ENCODE results near the gene MINAR2.

MINAR2 gene

GRCh38 chr5:129771058-129771838 is 23.4 kb downstream of the MINAR2 start:
- DNase-seq (ENCODE audit: low read depth): peak; percentile 12

- DNase-seq (ENCODE audit: low read depth): no peak
Measured at GRCh38 chr5:129773376-129773775, 25.5 kb downstream of the MINAR2 start.

GRCh38 chr5:129781594-129781993 is 33.7 kb downstream of the MINAR2 start:
- DNase-seq (ENCODE audit: low read depth): no peak

GRCh38 chr5:129803403-129803802 is 55.5 kb downstream of the MINAR2 start:
- no peak for DNase-seq (ENCODE audit: low read depth)

- DNase-seq (ENCODE audit: low read depth): no peak
Measured at GRCh38 chr5:129804705-129805104, 56.8 kb downstream of the MINAR2 start.

- DNase-seq (ENCODE audit: low read depth): no peak
Measured at GRCh38 chr5:129807162-129807814, 59.4 kb downstream of the MINAR2 start.
